Lower lobe of right lung (tissue), 2 donors: ENCODE results near the gene ETS1. TPM values are rescaled to one million over a fixed set of nuclear protein-coding genes. Genes with fewer than 3 reads are reported as not detected.

Experiments
- ATAC-seq, 2 donors: fragments of 200-7000 bp; cut with Tn5 transposase; one replicate each; pipeline ENCODE4 v1.9.1; 2020 to 2022; ENCODE audit warnings: mild to moderate bottlenecking in 2 of 2, moderate library complexity in 2 of 2
- DNase-seq: peaks from one replicate; pipeline ENCODE4 v3.0.0-alpha.2; 2020
- H3K27ac ChIP-seq: fragments of 200-600 bp; one replicate; pipeline ENCODE4 v1.8.0; 2022
- H3K27me3 ChIP-seq: fragments of 200-600 bp; one replicate; pipeline ENCODE4 v1.8.0; 2022; ENCODE audit warnings: low read depth
- H3K36me3 ChIP-seq: fragments of 200-600 bp; one replicate; pipeline ENCODE4 v1.8.0; 2022; ENCODE audit warnings: mild to moderate bottlenecking
- H3K4me1 ChIP-seq: fragments of 200-600 bp; one replicate; pipeline ENCODE4 v1.8.0; 2022
- H3K4me3 ChIP-seq: fragments of 200-600 bp; one replicate; pipeline ENCODE4 v1.8.0; 2022; ENCODE audit warnings: mild to moderate bottlenecking
- H3K9me3 ChIP-seq: fragments of 200-600 bp; one replicate; pipeline ENCODE4 v1.8.0; 2022
- intact Hi-C: fragments of 100-400 bp; cut with DNase I; formaldehyde crosslinking; loops from one replicate; pipeline ENCODE4 v1.11.0; 2022
- total RNA-seq: library from RNA; stranded (reverse); fragmentation: NEBNext Ultra II Directional; extraction: Animal tissue kit (Norgen Biotek cat#: 25700); gene quantifications from one replicate; pipeline ENCODE4 v1.2.1, GENCODE V29; 2021
- TF ChIP-seq, protein P1 (sequence below): fragments of 200-600 bp; IDR thresholded peaks from one replicate; pipeline ENCODE4 v1.8.0; 2022; ENCODE audit warnings: antibody characterized with exemption, mild to moderate bottlenecking
- donor health status: DM: no; HTN: yes; CAD: no; lungs with severe emphysema.

Gene ETS1
- total RNA-seq, 1 donor from 2014 or later, result 123 TPM

- intact Hi-C loops, result no loop called here
- ATAC-seq (no peak), DNase-seq (no peak)
- Histone ChIP-seq H3K4me1 (peaks cover 6% of the 10 kb centered on the region), H3K4me3 (no peak overlapping the region), H3K36me3 (no peaks in the 10 kb centered on the region), H3K27me3 (no peaks in the 10 kb centered on the region), H3K27ac (no peak overlapping the region), H3K9me3 (no peaks in the 10 kb centered on the region)
- TF ChIP-seq, protein P1, sequence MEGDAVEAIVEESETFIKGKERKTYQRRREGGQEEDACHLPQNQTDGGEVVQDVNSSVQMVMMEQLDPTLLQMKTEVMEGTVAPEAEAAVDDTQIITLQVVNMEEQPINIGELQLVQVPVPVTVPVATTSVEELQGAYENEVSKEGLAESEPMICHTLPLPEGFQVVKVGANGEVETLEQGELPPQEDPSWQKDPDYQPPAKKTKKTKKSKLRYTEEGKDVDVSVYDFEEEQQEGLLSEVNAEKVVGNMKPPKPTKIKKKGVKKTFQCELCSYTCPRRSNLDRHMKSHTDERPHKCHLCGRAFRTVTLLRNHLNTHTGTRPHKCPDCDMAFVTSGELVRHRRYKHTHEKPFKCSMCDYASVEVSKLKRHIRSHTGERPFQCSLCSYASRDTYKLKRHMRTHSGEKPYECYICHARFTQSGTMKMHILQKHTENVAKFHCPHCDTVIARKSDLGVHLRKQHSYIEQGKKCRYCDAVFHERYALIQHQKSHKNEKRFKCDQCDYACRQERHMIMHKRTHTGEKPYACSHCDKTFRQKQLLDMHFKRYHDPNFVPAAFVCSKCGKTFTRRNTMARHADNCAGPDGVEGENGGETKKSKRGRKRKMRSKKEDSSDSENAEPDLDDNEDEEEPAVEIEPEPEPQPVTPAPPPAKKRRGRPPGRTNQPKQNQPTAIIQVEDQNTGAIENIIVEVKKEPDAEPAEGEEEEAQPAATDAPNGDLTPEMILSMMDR, result no peak
Observed at GRCh38 chr11:128603003-128603696, 15.8 kb upstream of the ETS1 start.

DNA sequence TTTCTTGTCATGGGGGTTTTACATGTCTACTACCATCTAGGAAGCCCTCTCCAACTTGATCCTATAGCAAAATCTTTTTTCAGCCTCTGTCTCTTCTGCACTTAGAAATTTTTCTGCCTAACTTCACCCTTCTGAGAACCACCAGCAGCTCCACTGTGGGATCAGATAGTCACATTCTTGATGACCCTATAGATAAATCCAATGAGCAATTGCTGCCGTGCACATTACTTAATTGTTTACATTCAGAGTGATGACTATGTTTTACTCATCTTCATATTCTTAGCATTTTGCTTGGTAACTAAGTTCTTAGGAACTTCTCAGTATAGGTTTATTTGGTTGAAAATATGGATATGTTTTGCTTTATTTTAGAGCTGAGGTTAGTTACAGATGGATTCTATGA is 12.4 kb upstream of the ETS1 start:
- Histone ChIP-seq H3K27me3 (no peaks in the 10 kb centered on the region), H3K27ac (no peak overlapping the region), H3K4me1 (peaks cover 6% of the 10 kb centered on the region), H3K9me3 (no peaks in the 10 kb centered on the region), H3K4me3 (no peak overlapping the region), H3K36me3 (no peaks in the 10 kb centered on the region)
- intact Hi-C loops, result no loop called here
- DNase-seq (no peak), ATAC-seq (no peak)
- TF ChIP-seq, protein P1, result no peak

DNA sequence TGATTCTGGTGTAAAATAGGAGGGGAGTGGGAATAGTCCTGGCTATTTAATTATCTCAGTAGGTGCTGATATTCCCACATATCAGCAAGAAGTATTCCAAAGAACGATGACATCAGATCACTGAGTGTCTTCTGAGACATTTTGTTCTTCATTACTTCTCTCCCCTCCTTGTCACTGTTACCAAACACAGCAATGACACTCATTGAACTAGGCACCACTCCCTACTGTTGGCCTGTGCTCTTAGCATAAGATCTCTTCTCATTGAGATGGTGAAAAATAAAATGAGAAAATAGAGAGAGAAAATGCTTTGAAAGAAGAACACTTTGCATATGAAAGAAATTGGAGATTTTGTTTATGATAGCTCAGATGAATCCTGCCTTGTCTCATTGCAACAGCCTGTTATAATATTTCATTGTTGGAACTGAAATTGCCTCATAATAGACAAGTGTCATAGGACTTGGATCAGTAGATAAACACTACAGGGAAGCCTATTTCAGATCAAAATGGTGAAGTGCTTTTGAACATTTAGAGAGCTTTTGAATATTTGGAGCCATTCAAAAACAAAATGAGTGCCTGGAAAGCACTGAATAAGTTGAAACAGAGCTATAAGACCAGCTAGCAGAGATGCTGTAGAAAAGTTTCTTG is 11.3 kb upstream of the ETS1 start:
- TF ChIP-seq, protein P1, result no peak

DNA sequence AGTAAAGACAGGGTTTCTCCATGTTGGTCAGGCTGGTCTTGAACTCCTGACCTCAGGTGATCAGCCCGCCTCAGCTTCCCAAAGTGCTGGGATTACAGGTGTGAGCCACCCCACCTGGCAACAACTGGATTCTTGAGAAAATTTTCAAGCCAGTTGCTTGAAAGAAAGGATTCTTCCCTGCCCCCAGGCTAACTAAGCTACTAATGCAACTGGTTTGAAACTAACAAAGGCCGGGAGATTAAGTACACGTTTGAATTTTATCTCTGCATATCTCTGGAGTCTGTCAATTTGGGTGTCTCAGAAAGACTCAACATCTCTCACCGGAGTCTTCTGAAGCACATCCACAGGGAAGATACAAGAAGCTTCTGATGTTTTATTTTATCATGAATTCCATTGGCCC is 10.7 kb upstream of the ETS1 start:
- H3K27me3 ChIP-seq, result no peaks in the 10 kb centered on the region
- H3K36me3 ChIP-seq, result no peaks in the 10 kb centered on the region
- H3K27ac ChIP-seq, result no peak overlapping the region
- H3K4me3 ChIP-seq, result no peak overlapping the region
- TF ChIP-seq, protein P1, result no peak
- no peaks in the 10 kb centered on the region for H3K4me1 ChIP-seq
- ATAC-seq, result no peak
- no peak for DNase-seq
- no peaks in the 10 kb centered on the region for H3K9me3 ChIP-seq
- intact Hi-C loops, result no loop called here

More for the DNA sequence above, 11.3 kb upstream of the ETS1 start:
- H3K27ac ChIP-seq, result no peak overlapping the region
- no peaks in the 10 kb centered on the region for H3K27me3 ChIP-seq
- DNase-seq, result no peak
- no peaks in the 10 kb centered on the region for H3K9me3 ChIP-seq
- intact Hi-C loops, result no loop called here
- ATAC-seq, result no peak
- no peaks in the 10 kb centered on the region for H3K36me3 ChIP-seq
- H3K4me3 ChIP-seq, result no peak overlapping the region
- no peaks in the 10 kb centered on the region for H3K4me1 ChIP-seq

DNA sequence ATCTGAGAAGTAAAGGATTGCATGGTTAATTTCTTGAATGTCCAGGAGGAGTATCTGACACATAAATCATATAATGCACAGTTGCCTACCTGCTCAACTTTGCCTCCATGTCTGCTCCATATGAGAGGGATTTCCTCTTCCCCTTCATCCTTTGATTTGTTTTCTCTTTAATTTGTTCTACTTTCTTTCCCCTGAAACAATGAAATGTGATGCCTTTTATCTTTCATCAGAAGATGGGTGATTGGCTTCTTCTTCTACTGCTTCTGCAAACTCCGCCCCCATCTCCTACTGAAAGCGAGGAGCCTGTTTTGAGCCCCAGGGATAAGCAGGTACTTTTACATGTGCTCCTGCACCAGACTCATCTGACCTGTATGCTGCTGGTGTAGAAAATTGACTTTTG is 9.9 kb upstream of the ETS1 start:
- no peaks in the 10 kb centered on the region for H3K36me3 ChIP-seq
- H3K4me1 ChIP-seq, result no peaks in the 10 kb centered on the region
- intact Hi-C loops, result no loop called here
- no peak overlapping the region for H3K27ac ChIP-seq
- H3K9me3 ChIP-seq, result no peaks in the 10 kb centered on the region
- TF ChIP-seq, protein P1, result no peak
- DNase-seq, result no peak
- no peak overlapping the region for H3K4me3 ChIP-seq
- no peaks in the 10 kb centered on the region for H3K27me3 ChIP-seq
- no peak for ATAC-seq
